OCI-LY3 (cell line): ENCODE results near the gene CHST11.

Experiments
- H2AFZ ChIP-seq: fragments of 200-600, 300-600 bp; shearing (Covaris generic); 2 replicates; pipeline ENCODE4 v1.6.0; 2014; ENCODE audit warnings: antibody characterized with exemption, low read depth, low read length
- H3K27ac ChIP-seq: fragments of 200-600, 300-600 bp; sonication (generic); 2 replicates; pipeline ENCODE4 v1.5.1; 2014; ENCODE audit warnings: mild to moderate bottlenecking, low read length, moderate library complexity, mixed read lengths
- H3K27me3 ChIP-seq: fragments of 200-600, 300-600 bp; sonication (generic); 2 replicates; pipeline ENCODE4 v1.6.1; 2014; ENCODE audit warnings: low read depth, low read length, mixed read lengths
- H3K36me3 ChIP-seq: fragments of 200-600, 300-600 bp; sonication (generic); replicated peaks from 2 replicates; pipeline ENCODE3; 2014; ENCODE audit warnings: low read depth, low read length, mixed read lengths
- H3K4me1 ChIP-seq: fragments of 300-600, 200-600 bp; sonication (generic); 2 replicates; pipeline ENCODE4 v1.6.1; 2014; ENCODE audit warnings: low read length, mixed read lengths
- H3K4me2 ChIP-seq: fragments of 200-600, 300-600 bp; sonication (generic); 2 replicates; pipeline ENCODE4 v1.6.1; 2014; ENCODE audit warnings: low read length, mixed read lengths
- H3K4me3 ChIP-seq: fragments of 300-600, 200-600 bp; sonication (generic); 2 replicates; pipeline ENCODE4 v1.5.1; 2014; ENCODE audit warnings: antibody characterized with exemption, mild to moderate bottlenecking, low read length, moderate library complexity
- H3K79me2 ChIP-seq: fragments of 300-600, 200-600 bp; shearing (Covaris generic); 2 replicates; pipeline ENCODE4 v1.6.1; 2014; ENCODE audit warnings: mild to moderate bottlenecking, low read length, mixed read lengths
- H3K9ac ChIP-seq: fragments of 300-600, 200-600 bp; shearing (Covaris generic); 2 replicates; pipeline ENCODE4 v1.6.0; 2014; ENCODE audit warnings: mild to moderate bottlenecking, low read length, moderate library complexity
- H3K9me3 ChIP-seq: fragments of 200-600, 300-600 bp; shearing (Covaris generic); 2 replicates; pipeline ENCODE4 v1.6.1; 2014; ENCODE audit warnings: low read length, mixed read lengths; ENCODE audit not compliant: insufficient read depth
- H4K20me1 ChIP-seq: fragments of 200-600, 300-600 bp; sonication (generic); 2 replicates; pipeline ENCODE4 v1.6.1; 2016; ENCODE audit warnings: low read length, mixed read lengths; ENCODE audit not compliant: insufficient read depth
- CTCF ChIP-seq: fragments of 200-600, 300-600 bp; sonication (generic); IDR thresholded peaks from 2 replicates; pipeline ENCODE4 v1.5.1; 2014; ENCODE audit warnings: antibody characterized with exemption, low read length, low read depth
- EZH2phosphoT487 ChIP-seq: fragments of 200-600 bp; shearing (Covaris generic); IDR thresholded peaks from 2 replicates; pipeline ENCODE4 v1.6.1; 2018; ENCODE audit warnings: antibody characterized with exemption, mixed run types, low read depth

Gene CHST11

GRCh38 chr12:104582739-104583138 lies 126.0 kb downstream of the CHST11 start:
- Histone ChIP-seq H2AFZ (no peak overlapping the region), H3K4me3 (peak overlapping the region; percentile 60), H4K20me1 (peaks cover 11% of the 10 kb centered on the region), H3K4me1 (peaks cover 52% of the 10 kb centered on the region), H3K4me2 (peak overlapping the region; percentile 87), H3K27me3 (peaks cover 43% of the 10 kb centered on the region), H3K9ac (peak overlapping the region; percentile 47; the same call in 1 of the 2 replicates), H3K79me2 (no peaks in the 10 kb centered on the region), H3K27ac (peak overlapping the region; percentile 45), H3K9me3 (no peaks in the 10 kb centered on the region), H3K36me3 (no peaks in the 10 kb centered on the region)
- no peak for TF ChIP-seq CTCF
- TF ChIP-seq EZH2phosphoT487, result no peak

GRCh38 chr12:104583301-104583700 lies 126.6 kb downstream of the CHST11 start:
- Histone ChIP-seq H3K27ac (peak overlapping the region; percentile 45), H3K4me1 (peaks cover 52% of the 10 kb centered on the region), H3K9me3 (no peaks in the 10 kb centered on the region), H2AFZ (no peak overlapping the region), H3K4me2 (peak overlapping the region; percentile 87), H3K27me3 (peaks cover 37% of the 10 kb centered on the region), H3K4me3 (peak overlapping the region; percentile 60), H3K9ac (peak overlapping the region; percentile 47), H3K36me3 (no peaks in the 10 kb centered on the region), H3K79me2 (no peaks in the 10 kb centered on the region), H4K20me1 (peaks cover 10% of the 10 kb centered on the region)
- TF ChIP-seq CTCF (no peak), EZH2phosphoT487 (no peak)

GRCh38 chr12:104585448-104586055 lies 128.8 kb downstream of the CHST11 start:
- no peaks in the 10 kb centered on the region for H4K20me1 ChIP-seq
- H3K27me3 ChIP-seq, result peaks cover 25% of the 10 kb centered on the region
- H3K4me3 ChIP-seq, result no peak overlapping the region
- no peak overlapping the region for H3K27ac ChIP-seq
- no peak overlapping the region for H3K9ac ChIP-seq
- H2AFZ ChIP-seq, result no peak overlapping the region
- TF ChIP-seq EZH2phosphoT487, result no peak
- no peak for TF ChIP-seq CTCF
- no peaks in the 10 kb centered on the region for H3K9me3 ChIP-seq
- no peaks in the 10 kb centered on the region for H3K36me3 ChIP-seq
- H3K4me1 ChIP-seq, result peaks cover 41% of the 10 kb centered on the region
- no peaks in the 10 kb centered on the region for H3K79me2 ChIP-seq
- no peak overlapping the region for H3K4me2 ChIP-seq

- Histone ChIP-seq H2AFZ (no peak overlapping the region), H3K27ac (no peak overlapping the region), H3K9ac (no peak overlapping the region), H4K20me1 (no peaks in the 10 kb centered on the region), H3K79me2 (no peaks in the 10 kb centered on the region), H3K4me1 (peaks cover 32% of the 10 kb centered on the region), H3K27me3 (peaks cover 23% of the 10 kb centered on the region), H3K9me3 (no peaks in the 10 kb centered on the region), H3K4me3 (no peak overlapping the region), H3K4me2 (no peak overlapping the region), H3K36me3 (no peaks in the 10 kb centered on the region)
- no peak for TF ChIP-seq EZH2phosphoT487
These were observed 129.7 kb downstream of the CHST11 start for GRCh38 chr12:104586351-104586919.
